NCI-H2171 (cell line): Measurements from ENCODE around the gene ZFHX3.
"Not testable (repeated sequence)": the region's sequence is repeated elsewhere in the genome, so short reads cannot be mapped to it uniquely, and the experiment has no call there.

Experiments used
- DNase-seq: peaks from one replicate; lab custom pipeline; 2025; lab: John Stamatoyannopoulos, UW

Gene ZFHX3

DNA sequence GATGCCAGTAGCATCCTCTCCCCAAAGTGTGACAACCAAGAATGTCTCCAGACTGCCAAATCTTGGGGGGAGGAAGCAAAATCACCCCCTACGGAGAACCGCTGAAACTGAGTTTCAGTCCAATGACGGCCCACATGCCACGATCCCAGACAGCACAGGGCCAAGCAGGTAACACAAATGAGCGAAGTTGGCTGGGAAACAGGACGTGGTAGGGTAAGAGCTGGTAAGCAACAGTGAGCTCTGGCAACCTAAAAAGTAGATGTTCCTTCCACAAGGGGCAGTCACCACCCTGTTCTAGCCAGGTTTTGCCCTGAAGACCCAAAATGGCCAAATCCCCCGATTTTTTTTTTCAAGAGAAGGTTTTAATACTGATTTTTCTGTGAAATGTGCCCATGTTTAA lies 25.4 kb downstream of the ZFHX3 start:
- DNase-seq, result no peak

DNA sequence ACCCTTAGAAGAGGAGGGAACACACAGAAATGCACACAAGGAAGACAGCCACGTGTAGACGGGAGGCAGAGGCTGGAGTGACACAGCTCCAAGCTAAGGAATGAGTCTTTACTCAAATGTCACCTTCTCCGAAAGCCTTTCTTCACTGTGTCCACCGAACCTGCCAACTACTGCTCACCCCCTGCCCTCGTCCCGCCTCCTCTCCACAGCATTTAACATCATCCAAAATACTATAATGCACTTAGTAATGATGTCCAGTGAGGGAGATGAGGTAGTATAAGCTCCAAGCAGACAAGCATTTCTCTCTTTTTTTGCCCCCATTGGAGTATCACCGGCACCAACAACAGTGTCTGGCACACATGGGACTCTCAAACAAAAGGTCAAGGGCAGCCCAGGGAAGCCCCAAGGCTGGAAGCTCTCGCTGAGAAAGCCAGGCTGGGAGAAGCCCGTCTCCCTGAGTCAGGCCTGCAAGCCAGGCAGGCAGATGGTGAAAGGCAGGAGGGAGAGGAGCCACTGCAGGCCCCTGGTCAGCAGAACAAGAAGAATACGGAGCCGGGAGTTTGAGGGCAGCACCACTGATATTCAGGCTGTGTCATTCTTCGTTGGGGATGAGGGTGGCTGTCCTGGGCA lies 25.9 kb downstream of the ZFHX3 start:
- no peak for DNase-seq

DNA sequence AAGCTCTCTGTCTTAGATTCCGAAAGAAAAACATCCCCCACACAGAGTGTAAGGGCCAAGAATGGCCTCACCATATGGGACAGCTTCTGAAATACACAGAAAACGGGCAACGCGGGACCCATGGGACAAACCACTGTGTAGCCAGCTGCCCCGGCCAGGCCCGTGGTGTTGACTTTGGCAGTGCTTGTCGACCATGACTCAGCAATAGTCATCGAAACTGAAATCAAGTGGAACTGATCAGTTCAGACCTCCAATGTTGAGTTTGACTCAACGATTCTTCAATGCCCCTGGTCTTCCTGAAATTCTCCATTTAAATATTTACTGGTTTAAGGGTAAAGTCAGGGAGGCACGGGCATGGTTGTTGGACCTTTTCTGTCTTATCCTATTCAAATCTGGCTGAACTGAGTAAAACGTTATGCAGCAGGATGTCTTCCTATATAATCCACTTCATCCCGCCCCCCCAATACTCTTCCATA lies 27.5 kb downstream of the ZFHX3 start:
- no peak for DNase-seq

DNA sequence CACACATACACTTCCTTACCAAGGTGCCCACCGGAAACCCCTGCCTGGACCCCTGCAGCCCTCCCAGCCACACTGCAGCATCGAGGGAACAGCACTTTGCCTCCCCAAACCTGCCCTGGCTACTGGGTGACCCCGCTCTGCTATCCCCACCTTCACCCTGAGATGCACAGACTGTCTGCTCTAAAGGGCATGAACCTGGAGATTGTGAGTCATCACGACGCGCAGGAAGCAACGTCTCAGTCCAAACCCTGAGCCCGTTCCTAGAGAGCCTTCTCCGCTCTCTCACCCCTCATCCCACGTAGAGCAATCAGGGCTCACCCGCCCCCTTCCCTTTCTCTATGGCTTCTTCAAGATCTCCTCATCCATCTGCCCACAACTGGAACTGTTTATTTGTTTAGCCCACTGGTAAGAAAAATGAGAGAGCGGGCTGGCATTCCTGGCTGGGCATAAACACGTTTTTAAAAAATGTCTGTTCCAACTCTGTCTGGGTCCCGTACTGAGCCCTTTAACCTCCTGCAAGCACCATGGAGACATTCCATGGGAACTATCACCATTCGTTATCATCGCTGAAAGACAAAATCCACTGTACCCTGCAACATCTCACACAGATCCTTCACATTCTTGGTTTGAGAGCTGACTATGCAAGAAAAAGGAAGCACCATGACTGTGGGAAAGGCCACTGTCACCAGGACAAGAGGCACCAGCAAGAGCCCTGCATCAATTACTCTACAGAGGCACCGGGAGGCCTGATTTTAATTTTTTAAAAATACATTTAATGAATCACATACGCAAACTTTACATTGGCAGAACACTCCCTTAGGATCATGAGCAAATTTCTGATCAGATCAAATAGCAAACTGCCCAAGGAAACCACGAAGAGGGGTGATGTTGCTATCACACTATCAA lies 28.2 kb downstream of the ZFHX3 start:
- DNase-seq, result no peak

DNA sequence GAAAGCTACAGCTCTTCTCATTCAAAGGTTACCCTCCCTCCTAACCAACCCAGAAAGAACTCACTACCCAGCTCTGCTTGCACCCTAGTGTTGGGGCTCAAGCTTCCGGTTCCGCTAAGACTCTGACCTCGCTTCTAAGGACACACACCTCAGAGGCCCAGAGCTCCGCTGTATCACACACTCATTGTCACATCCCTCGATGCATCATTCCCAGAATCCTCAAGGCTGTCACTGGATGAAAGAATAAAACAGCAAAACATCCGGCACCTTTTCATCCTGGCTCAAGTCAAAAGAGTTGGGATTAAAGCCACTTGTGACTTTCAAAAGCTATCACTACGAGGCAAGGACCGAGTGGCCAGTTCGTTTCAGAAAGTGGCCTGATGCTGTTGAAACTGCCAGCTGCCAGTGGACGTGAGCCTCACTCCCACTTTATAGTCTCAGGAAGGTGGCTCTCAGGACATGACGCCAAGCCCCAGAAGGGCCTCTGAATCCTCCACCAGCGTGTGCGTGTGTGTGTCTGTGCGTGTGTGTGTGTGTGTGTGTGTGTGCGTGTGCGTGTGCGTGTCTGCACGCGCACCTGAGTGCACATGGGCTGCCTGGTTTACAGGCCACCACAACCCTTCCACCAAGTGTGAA lies 29.0 kb downstream of the ZFHX3 start:
- DNase-seq, result no peak

DNA sequence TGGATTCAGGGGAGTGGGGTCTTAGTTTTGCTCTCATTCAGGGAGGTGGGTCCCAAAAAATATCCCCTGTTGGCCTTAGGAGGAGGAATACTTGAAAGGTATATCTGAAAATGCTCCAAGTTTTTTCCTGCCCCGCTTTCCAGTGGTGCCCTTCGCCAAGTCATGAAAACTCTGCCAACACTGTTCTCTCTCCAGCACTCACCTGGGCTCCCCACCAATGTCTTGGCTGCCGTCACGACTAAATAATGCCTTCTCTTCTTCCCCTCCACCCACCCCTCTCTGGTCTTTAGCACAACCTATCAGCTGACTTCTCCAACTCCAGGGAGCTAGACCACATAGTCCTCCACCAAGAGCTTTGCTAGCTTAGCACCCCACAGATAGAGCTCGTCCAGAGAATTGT lies 30.6 kb downstream of the ZFHX3 start:
- DNase-seq, result no peak

DNA sequence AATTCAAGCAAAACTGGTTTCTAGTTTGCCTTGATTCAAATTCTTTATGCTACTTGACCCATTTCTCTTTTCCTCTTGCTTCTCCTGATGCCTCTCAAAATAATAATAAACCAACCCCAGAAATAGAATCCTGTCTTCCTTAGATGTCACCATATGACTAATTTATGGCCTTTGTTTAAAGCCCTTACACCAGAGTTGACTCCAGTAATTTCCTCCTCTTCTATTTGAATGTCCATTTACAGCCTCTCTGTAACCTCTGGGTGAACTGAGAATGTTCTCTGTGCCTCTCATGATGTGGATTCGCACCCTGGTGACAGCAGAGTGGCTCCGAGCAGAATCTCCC lies 31.5 kb downstream of the ZFHX3 start:
- no peak for DNase-seq

DNA sequence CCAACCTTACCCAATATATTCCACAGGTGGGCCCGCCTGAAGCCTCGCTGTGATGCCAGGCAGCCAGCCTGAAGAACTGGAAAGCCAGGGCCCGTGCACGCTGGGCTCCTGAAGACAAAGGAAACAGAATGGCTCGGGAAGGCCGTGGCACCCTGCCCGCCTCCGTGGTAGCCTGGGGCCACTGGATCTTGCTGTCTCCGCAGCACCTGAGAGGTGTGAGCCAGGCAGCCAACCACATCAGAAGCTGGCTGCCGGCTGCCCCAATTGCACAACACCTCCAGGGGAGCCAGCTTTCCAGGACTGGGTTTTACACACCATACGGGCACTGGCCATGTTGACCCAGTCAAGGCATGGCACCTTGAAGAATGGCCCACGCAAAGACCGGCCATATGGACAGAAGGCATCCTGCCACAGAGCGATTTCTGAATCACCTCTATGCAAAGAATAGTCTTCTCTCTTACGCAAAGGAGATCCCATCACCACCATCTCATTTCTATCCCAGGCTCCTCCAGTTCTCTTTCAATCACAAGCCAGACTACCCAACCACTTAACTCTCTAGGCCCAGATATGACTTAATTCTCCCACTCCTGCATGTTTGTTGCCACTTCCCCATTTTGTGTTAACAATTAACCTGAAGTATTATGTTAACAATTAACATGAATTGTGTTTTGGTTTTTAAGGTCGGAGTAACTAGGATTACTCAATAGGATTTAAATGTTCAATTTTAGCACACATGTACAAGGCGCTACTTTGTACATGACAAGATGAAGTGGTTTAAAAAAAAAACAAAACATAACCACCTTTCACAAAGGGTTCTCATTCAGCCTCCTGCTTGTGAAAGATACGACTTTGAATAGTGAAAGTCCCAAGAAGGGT lies 32.1 kb downstream of the ZFHX3 start:
- DNase-seq, result no peak

DNA sequence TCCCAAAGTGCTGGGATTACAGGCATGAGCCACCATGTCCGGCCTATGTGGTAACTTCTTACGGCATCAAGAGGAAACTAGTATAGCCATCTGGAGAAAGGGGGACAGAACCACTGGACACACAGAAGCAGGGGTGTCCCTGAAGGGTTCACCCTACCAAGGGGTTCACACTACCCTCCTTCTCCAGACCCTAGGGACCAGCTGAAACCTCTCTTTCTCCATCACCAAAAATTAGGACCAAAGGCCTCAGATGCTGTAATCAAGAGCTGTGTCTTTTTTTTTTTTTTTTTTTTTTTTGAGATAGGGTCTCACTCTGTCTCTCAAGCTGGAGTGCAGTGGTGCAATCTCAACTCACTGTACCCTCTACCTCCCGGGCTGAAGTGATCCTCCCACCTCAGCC lies 33.2 kb downstream of the ZFHX3 start:
- no peak for DNase-seq

DNA sequence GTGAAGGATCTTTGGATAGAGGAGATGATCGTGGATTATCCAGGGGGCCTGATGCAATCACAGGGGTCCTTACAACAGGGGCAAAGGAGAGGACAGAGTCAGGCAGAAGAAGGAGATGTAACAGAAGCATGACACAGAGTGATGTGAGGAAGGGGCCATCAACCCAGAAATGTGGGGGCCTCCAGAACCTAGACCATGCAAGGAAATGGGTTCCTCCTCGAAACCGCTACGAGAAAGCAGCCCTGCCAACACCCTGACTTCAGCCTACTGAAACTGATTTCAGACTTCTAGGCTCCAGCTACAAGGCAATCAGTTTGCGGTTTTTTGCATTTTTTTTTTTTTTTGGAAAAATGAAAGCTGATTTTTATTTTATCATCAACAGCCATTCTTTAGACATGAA lies 34.0 kb downstream of the ZFHX3 start:
- DNase-seq, result no peak

DNA sequence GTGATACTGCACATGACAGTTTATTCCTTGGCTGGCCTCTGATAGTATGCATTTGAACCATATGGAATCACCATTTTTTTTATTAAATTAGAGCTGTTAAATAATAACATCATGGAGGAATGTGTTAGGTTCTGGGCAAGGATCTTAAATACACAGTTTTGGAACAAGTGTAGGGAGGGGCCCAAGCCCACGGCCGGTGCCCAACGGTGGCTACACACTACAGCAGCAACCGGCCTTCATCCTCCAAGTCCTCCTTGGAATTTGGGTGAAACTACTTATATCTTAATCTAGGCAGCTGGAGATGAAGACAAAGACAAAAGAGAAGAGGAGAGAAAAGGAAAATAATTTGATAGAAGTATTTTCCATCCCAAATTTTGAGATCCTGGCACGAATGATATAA lies 35.6 kb downstream of the ZFHX3 start:
- DNase-seq, result no peak

DNA sequence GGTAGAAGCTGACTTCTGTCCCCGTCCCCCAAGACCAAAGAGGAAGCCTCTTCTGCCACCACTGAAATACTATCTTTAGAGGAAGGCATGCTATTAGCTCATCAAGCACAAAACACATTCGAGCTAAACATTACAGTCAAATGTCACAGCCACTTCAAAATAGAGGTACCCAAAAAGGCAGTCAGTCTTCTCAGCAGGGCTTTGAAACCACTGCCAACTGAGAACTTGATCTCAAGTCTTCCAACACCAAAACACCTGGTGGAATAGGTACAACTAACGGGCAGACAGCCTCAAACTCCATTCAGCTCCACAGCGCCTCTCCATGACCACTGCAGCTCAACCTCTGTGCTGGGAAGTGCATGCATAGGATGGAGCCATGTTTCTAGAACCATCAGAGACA lies 36.0 kb downstream of the ZFHX3 start:
- DNase-seq, result no peak

DNA sequence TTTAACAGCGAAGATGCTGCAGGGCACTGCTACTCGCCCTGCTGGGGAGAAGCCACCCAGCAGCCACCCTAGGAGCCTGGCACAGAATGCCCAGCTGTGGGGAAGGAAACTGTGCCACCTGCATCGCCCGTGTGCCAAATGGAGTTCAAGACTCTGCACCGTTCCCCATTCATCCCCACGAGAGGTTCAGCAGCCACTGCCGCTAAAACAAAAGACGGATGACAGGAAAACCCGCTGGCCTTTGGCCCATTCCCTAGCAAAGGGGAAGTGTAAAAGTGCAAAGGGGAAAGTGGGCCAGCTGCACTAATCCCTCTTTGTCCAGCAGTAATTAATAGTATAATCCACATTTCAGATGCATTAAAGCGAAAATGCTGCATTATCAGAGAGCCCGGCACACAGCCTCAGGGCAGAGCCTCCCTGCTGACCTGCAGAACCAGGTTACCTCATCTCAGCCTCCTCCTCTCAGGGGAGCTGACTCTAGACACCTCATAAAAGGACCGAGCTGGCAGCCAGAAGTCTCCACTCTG lies 37.7 kb downstream of the ZFHX3 start:
- DNase-seq, result no peak

DNA sequence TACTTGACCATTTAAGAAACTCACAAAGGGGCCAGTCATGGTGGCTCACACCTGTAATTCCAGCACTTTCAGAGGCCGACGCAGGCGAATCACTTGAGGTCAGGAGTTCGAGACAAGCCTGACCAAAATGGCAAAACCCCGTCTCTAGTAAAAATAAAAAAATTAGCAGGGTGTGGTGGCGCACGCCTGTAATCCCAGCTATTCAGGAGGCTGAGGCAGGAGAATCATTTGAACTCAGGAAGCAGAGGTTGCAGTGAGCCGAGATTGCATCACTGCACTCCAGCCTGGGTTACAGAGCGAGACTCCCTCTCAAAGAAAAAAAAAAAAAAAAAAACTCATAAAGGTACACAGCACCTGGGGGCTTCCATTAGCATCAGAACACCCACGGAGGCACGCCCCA lies 38.2 kb downstream of the ZFHX3 start:
- not testable (repeated sequence) for DNase-seq

DNA sequence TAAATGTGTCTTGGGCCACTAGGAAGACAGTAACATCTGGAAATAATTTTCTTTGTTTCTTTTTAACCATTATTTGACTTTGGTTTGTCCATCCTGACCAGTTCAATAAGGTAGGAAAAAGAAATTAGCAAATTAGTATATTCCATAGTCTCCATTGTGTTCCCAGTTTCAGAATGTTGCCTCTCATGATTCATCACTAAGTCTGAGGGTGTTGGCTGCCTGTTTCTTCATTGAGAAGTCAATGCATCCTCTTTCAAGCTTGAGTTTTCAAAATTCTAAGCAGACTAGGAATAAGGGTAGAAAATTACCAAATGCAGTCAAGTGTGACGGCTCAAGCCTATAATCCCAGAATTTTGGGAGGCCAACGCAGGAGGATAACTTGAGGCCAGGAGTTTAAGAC lies 41.9 kb downstream of the ZFHX3 start:
- DNase-seq, result no peak

DNA sequence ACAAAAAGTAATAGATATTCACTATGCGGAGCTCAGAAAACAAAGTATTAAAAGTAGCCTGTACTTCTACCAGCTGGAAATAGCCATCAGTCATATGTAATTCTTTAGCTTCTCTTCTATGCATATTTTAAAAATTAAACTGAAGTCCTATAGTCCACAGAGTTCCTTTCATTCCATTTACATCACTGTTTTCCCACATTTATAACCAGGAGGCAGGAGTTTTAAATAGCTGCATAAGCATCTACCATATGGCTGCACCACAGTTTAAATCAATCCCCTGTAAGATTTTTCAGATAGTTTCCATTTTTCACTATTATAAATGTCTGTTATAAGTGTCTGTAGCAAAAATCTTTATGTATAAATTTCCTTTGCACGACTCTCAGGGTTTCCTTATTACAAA lies 45.1 kb downstream of the ZFHX3 start:
- DNase-seq, result no peak

DNA sequence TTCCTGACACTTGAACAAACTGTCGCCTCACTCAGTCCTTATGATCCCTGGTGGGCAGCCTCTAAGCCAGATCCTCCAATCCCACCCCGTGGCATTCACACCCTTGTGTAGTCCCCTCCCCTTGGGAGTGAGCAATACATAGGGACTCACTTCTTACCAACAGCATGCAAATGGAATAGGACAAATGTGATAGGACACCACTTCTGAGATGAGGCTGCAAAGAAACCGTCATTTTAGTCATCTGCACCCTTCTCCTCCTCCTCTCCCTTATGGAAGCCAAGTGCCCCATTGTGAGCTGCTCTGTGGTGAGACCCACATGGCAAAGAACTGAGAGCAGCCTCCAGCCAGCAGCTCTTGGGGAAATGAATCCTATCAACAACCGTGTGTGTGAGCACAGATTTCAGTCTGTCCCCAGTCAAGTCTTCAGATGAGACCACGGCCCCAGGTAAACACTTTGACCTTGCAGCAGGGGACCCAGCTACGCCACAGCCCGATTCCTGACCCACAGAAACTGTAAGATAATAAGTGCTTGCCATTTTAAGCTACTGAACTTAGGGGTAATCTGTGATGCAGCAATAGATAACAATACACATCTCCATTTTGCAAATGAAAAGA lies 46.9 kb downstream of the ZFHX3 start:
- DNase-seq, result no peak

DNA sequence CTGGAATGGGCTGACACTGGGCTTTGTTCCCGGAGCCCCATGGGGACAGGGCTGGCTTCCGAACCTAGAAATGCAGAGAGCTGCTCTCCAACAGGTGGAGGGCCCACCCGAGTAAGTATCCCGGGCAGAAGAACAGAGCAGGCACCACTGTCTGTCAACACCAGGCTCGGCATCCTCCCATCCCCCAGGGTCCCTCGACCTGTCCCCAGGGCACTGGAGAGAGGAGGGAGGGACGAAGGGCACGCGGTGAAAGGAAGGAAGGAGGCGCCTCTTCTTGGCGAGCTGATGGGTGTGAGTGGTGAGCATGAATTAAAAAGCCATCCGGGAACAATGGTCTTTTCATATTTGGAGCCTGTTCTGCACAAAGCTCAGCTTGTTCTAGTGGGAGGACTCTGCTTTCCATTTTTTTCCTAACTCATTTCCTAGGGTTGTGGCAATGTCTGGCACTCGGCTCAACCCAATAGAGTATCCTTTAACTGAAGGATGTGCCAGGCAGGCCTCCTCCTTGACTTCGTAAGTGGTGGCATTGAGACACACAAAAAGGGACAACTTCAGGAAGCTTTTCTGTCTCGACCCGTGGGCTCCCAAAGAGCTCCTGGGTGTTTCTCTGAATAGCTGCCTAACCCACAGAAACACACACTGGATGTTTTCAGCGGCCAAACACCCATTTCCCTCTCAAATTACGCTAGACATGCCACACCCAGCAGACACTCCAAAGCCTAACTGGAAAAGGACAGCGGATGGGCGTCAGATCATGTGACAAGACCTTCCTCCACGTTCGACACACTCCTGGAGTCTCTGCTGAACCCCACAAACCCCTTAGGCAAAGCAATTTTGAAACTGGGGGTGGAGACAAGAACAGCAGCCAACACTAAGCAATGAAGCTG lies 47.7 kb downstream of the ZFHX3 start:
- DNase-seq, result no peak

DNA sequence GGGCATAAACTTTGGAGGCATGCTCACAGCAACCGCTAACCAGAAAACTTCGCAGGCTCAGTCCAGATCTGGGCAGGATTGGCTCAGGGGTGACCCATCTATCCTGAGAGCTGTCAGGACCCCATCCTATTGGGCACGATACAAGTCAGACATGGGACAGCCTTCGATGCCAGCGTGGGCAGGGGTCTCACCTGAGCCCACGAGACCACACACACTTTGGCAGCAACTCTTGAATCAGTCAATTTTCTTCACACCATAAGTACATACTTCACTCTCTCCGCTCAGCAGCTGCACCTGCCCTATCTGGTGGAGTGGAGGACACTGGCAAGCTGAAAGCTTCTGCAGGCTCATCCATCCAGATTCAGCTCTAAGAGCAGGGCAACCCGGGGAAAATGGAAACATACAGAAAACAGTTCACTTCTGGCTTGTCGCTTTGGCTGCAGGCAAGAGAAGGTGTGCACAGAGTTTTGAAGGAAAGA lies 48.3 kb downstream of the ZFHX3 start:
- DNase-seq, result no peak

DNA sequence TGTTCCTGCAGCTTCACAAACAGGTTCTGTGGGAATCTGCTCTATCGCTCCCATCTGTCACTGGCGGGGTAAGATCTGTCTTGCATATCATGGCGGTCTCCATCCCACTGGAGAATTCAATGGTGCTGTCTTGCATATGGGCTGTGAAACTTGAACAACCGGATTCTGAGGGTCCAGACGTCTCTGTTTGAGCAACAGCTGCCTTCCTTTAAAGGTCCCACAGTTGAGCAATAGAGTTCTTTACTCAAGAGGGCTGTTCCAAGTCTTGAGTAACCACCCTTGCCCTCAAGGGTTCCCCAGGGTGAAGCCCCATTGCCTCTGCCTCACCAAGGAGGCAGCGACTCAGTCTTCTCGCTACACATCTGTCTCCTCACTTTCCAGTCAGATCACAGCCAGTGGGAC lies 50.8 kb downstream of the ZFHX3 start:
- DNase-seq, result no peak
